Nephron progenitor cell (in vitro differentiated cells): Measurements from ENCODE around the gene PRKAG2.

Experiments used
- DNase-seq: peaks from one replicate; pipeline ENCODE4 v3.0.0; 2021
- H3K27ac Mint-ChIP-seq: 2 replicates; pipeline ENCODE4 v1.8.0; 2021; ENCODE audit warnings: mild to moderate bottlenecking, moderate library complexity, mixed read lengths
- H3K27me3 Mint-ChIP-seq: 2 replicates; pipeline ENCODE4 v1.8.0; 2021; ENCODE audit warnings: mild to moderate bottlenecking, low read depth, mixed read lengths; ENCODE audit not compliant: poor library complexity
- H3K36me3 Mint-ChIP-seq: 2 replicates; pipeline ENCODE4 v1.8.0; 2021; ENCODE audit warnings: low read depth, mixed read lengths
- H3K4me1 Mint-ChIP-seq: 2 replicates; pipeline ENCODE4 v1.8.0; 2021; ENCODE audit warnings: mixed read lengths
- H3K4me3 Mint-ChIP-seq: 2 replicates; pipeline ENCODE4 v1.8.0; 2021; ENCODE audit warnings: mild to moderate bottlenecking, moderate library complexity, mixed read lengths
- H3K9me3 Mint-ChIP-seq: 2 replicates; pipeline ENCODE4 v1.8.0; 2021; ENCODE audit warnings: mild to moderate bottlenecking, moderate library complexity, mixed read lengths
- CTCF ChIP-seq: fragments of 200-600 bp; sonication (generic); IDR thresholded peaks from 2 replicates; pipeline ENCODE4 v1.5.0; 2021; ENCODE audit warnings: antibody characterized with exemption

Gene PRKAG2

DNA sequence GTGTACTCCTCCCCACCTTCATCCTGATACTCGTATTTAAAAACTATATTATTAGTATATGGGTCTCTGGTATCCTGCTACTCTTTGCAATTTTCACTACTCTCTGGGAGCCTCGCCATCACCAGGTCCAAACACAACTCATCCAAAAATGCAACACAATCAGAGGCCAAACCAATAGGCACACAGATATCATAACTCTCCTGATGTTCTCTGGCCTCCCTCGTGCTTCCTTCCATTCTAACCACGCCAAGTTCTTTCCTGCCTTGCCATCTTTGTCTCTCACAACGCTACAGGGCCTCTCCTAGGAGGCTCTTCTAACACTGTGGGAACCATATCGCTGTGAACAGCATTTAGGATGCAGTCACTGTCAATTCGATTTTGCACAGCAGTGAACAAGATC is 364.6 kb downstream of the PRKAG2 start:
- no peak for TF ChIP-seq CTCF
- no peaks in the 10 kb centered on the region for H3K27me3 Mint-ChIP-seq
- no peak overlapping the region for H3K27ac Mint-ChIP-seq
- peaks cover 65% of the 10 kb centered on the region for H3K36me3 Mint-ChIP-seq
- no peak overlapping the region for H3K4me3 Mint-ChIP-seq
- no peak for DNase-seq
- peaks cover 39% of the 10 kb centered on the region for H3K4me1 Mint-ChIP-seq
- peaks cover 48% of the 10 kb centered on the region for H3K9me3 Mint-ChIP-seq

DNA sequence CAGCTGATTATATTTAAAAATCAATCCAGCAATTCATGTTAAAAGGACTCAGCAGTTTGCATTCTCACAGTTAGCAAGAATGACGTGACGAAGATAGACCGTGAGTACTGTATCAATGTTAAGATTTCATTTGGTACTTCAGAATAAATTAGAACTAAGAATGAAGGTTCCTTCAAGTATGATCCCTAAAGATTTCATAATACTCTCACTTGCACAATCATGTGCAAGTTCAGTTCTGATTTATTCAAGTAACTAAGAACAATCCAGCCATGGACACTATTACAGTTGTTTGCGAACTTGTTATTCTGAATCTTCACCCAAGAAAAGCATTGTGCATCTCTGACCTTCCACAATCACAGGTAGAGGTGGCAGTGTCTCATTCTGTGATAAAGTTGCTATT is 365.0 kb downstream of the PRKAG2 start:
- H3K27me3 Mint-ChIP-seq, result no peaks in the 10 kb centered on the region
- H3K4me1 Mint-ChIP-seq, result peaks cover 39% of the 10 kb centered on the region
- H3K27ac Mint-ChIP-seq, result no peak overlapping the region
- DNase-seq, result no peak
- no peak overlapping the region for H3K4me3 Mint-ChIP-seq
- no peak for TF ChIP-seq CTCF
- H3K9me3 Mint-ChIP-seq, result peaks cover 48% of the 10 kb centered on the region
- H3K36me3 Mint-ChIP-seq, result peaks cover 65% of the 10 kb centered on the region

DNA sequence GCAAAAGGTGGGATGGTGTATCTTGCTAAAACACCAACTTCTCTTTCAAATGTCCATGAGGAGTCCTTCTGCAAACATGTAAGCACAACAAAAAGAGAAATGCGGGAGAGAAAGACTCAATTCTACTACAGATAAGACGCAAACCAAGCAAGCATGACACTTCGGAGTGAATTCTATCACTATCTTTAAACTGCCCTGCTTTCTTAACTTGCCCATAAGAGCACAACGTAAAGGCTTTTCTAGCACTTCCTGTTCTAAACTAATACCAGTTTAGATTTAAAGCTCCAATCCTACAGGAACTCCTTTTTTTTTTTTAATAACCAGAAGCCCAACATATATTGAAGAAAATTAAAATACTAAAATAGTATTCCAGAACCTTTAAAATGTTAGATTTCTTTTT is 365.6 kb downstream of the PRKAG2 start:
- H3K27me3 Mint-ChIP-seq, result no peaks in the 10 kb centered on the region
- H3K4me1 Mint-ChIP-seq, result peaks cover 36% of the 10 kb centered on the region
- H3K36me3 Mint-ChIP-seq, result peaks cover 61% of the 10 kb centered on the region
- no peak for TF ChIP-seq CTCF
- no peak overlapping the region for H3K4me3 Mint-ChIP-seq
- no peak overlapping the region for H3K27ac Mint-ChIP-seq
- H3K9me3 Mint-ChIP-seq, result peaks cover 48% of the 10 kb centered on the region
- no peak for DNase-seq

GRCh38 chr7:151509670-151510333 is 367.1 kb downstream of the PRKAG2 start:
- Mint-ChIP-seq H3K27ac (no peak overlapping the region), H3K4me3 (no peak overlapping the region), H3K4me1 (peaks cover 39% of the 10 kb centered on the region), H3K27me3 (no peaks in the 10 kb centered on the region), H3K36me3 (peaks cover 47% of the 10 kb centered on the region), H3K9me3 (peaks cover 35% of the 10 kb centered on the region)
- no peak for TF ChIP-seq CTCF
- no peak for DNase-seq

GRCh38 chr7:151508991-151509390 is 367.9 kb downstream of the PRKAG2 start:
- Mint-ChIP-seq H3K27me3 (no peaks in the 10 kb centered on the region), H3K4me3 (no peak overlapping the region), H3K36me3 (peaks cover 39% of the 10 kb centered on the region), H3K27ac (no peak overlapping the region), H3K4me1 (peaks cover 40% of the 10 kb centered on the region), H3K9me3 (peaks cover 27% of the 10 kb centered on the region)
- peak; percentile 17 for DNase-seq
- no peak for TF ChIP-seq CTCF

DNA sequence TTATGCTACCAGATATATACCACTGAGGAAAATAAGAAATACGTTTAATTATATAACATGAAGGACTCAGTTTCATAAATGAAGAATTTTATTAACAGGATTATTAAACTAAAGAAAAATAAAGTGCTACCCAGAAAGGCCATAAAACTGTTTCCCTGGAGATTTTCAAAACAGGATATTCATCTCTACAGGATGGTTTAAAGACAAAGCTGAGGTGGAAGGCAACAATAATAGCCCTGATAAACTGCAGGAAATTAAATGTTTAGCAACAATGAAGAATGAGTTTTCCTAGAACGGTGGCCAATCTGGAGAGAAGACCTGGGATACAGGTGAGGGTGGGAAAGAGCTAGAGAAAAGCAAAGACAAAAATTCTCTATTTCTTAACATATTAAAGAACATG is 369.1 kb downstream of the PRKAG2 start:
- Mint-ChIP-seq H3K27ac (no peak overlapping the region), H3K4me1 (peaks cover 40% of the 10 kb centered on the region), H3K36me3 (peaks cover 34% of the 10 kb centered on the region), H3K9me3 (peaks cover 19% of the 10 kb centered on the region), H3K27me3 (no peaks in the 10 kb centered on the region), H3K4me3 (no peak overlapping the region)
- TF ChIP-seq CTCF, result no peak
- no peak for DNase-seq
